ENCODE data around the gene SMYD3. TPM values are rescaled to one million over a fixed set of nuclear protein-coding genes. Genes with fewer than 3 reads are reported as not detected.

Gene SMYD3
- total and polyA plus RNA-seq, 2 donors (not counting 1 experiment from before 2014, with no cell fraction given), result 9.7 to 37.2 TPM

DNA sequence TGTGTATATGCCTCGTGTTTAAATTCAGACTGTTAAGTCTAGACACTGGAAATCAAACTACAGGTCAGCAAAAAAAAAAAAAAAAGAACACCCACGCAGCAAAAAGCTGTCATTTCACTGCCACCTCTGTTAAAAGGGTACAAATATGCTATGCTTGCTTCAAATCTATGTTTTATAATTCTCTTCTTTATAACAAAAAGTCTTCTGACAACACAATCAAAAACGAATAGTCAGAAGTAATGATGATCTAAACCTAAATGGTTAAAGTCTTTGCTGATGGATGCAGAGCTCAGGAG lies 438.9 kb downstream of the SMYD3 start:
- H3K4me2 ChIP-seq (replicated peaks; ENCODE audit: low read depth, low read length, poor library complexity, severe bottlenecking), result no peak overlapping the region
- no peak overlapping the region for H3K4me3 ChIP-seq (ENCODE audit: control extremely low read depth in 1 of 5, extremely low read depth in 1 of 5, insufficient read depth in 1 of 5, low read depth in 2 of 5, low read length in 4 of 5)
- no peak overlapping the region for H3K27ac ChIP-seq (ENCODE audit: low read length in 2 of 2)
- H3K4me1 Mint-ChIP-seq, result peaks cover 7% of the 10 kb centered on the region
- POLR2A ChIA-PET, result interaction anchor here (0.6 kb wide), 1 partner anchor 1902 kb away, joined by 3 read pairs; no protein-coding TSS in a partner anchor
- peaks cover 0 to 4% of the 10 kb centered on the region in 2 donors for H3K4me1 ChIP-seq (ENCODE audit: control insufficient read depth in 2 of 2, insufficient read depth in 2 of 2, low read length in 2 of 2)
- intact Hi-C loops (cut with micrococcal nuclease), result no loop called here
- H3K9me3 ChIP-seq (ENCODE audit: control extremely low read depth in 1 of 3, control insufficient read depth in 2 of 3, insufficient read depth in 1 of 3, low read length in 2 of 3), result no peaks in the 10 kb centered on the region
- H2AFZ ChIP-seq (ENCODE audit: insufficient read depth, low read depth, low read length, poor library complexity, severe bottlenecking), result no peak overlapping the region
- no peaks in the 10 kb centered on the region for H3K36me3 ChIP-seq (replicated peaks in 1 of 2; ENCODE audit: control extremely low read depth in 1 of 2, control insufficient read depth in 1 of 2, extremely low read depth in 1 of 2, insufficient read depth in 2 of 2, low read length in 1 of 2)
- WGBS (ENCODE audit: insufficient coverage), result no CpG with 5 or more reads among the region's 3 CpGs
- H3K27ac Mint-ChIP-seq, result no peak overlapping the region
- H3K27me3 ChIP-seq (replicated peaks in 1 of 4; ENCODE audit: control extremely low read depth in 1 of 4, control insufficient read depth in 3 of 4, insufficient read depth in 4 of 4, low read length in 3 of 4), result no peaks in the 10 kb centered on the region
- H3K9me3 Mint-ChIP-seq (ENCODE audit: insufficient read depth), result no peaks in the 10 kb centered on the region
- DNase-seq (no peak), ATAC-seq (ENCODE audit: low read depth) (no peak)
- H4K20me1 ChIP-seq (ENCODE audit: control insufficient read depth, insufficient read depth, low read length, poor library complexity, severe bottlenecking), result no peaks in the 10 kb centered on the region
- CTCF ChIA-PET, result interaction anchor here (1.4 kb wide), 1 partner anchor 8 kb away, joined by 3 read pairs; no protein-coding TSS in a partner anchor
- H3K4me3 Mint-ChIP-seq, result no peak overlapping the region
- TF ChIP-seq, protein P1, sequence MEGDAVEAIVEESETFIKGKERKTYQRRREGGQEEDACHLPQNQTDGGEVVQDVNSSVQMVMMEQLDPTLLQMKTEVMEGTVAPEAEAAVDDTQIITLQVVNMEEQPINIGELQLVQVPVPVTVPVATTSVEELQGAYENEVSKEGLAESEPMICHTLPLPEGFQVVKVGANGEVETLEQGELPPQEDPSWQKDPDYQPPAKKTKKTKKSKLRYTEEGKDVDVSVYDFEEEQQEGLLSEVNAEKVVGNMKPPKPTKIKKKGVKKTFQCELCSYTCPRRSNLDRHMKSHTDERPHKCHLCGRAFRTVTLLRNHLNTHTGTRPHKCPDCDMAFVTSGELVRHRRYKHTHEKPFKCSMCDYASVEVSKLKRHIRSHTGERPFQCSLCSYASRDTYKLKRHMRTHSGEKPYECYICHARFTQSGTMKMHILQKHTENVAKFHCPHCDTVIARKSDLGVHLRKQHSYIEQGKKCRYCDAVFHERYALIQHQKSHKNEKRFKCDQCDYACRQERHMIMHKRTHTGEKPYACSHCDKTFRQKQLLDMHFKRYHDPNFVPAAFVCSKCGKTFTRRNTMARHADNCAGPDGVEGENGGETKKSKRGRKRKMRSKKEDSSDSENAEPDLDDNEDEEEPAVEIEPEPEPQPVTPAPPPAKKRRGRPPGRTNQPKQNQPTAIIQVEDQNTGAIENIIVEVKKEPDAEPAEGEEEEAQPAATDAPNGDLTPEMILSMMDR (IDR thresholded peaks at IDR 0.05), result no peak
- no peak for TF ChIP-seq EZH2 (IDR thresholded peaks at IDR 0.05; ENCODE audit: borderline replicate concordance, insufficient read depth, low read depth, low read length, poor library complexity, severe bottlenecking)
- no peaks in the 10 kb centered on the region for H3K79me2 ChIP-seq (ENCODE audit: control insufficient read depth, insufficient read depth, low read length)
- H3K9ac ChIP-seq (ENCODE audit: low read length), result no peak overlapping the region
- no peaks in the 10 kb centered on the region for H3K27me3 Mint-ChIP-seq

DNA sequence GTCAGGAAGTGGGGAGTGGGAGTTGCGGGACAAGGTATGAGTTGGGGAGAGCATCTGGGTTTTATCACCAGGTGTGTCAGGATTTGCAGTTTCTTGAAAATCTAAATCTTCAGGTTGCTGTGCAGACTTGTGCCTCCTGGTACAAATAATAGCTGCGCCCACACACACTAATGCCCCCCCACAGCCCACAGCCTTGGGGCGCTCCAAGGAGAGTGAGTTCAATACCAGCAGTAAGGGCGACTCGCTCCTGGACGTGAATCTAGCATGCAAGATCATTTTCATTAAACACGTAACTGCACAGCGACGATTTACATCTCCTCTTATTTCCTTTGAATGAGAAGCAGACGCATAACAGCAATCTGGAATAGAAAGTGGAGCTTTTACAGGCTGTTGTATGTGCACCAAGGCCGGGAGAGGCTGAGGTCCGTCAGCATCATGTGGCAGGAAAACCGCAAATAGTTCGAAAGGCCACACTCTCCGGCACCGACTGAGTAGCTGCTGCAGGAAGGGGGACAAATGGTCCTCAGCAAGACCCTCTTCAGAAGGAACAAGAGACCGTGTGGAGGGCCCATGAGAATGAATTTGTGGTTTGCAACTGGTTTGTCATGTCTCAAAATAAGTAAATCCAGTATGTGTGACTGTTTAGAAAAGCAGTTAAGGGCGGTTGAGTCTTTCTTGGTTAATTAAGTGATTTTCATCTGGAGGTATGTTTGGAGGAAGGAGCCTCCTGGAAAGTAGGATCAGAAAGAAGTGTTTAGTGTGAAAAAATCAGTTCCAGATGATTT lies 439.5 kb downstream of the SMYD3 start:
- no peaks in the 10 kb centered on the region for H3K9me3 ChIP-seq (ENCODE audit: control extremely low read depth in 1 of 3, control insufficient read depth in 2 of 3, insufficient read depth in 1 of 3, low read length in 2 of 3)
- H3K4me1 Mint-ChIP-seq, result peaks cover 7% of the 10 kb centered on the region
- H3K9ac ChIP-seq (ENCODE audit: low read length), result peak overlapping the region; percentile 33
- H2AFZ ChIP-seq (ENCODE audit: insufficient read depth, low read depth, low read length, poor library complexity, severe bottlenecking), result no peak overlapping the region
- peak; percentile 31 for ATAC-seq (ENCODE audit: low read depth)
- peak overlapping the region in 2 of 5 experiments; percentile 11 to 41 for H3K4me3 ChIP-seq (ENCODE audit: control extremely low read depth in 1 of 5, extremely low read depth in 1 of 5, insufficient read depth in 1 of 5, low read depth in 2 of 5, low read length in 4 of 5)
- 30% methylated on average over 9 of the region's 18 CpGs for WGBS (ENCODE audit: insufficient coverage)
- H3K4me3 Mint-ChIP-seq, result peak overlapping the region; percentile 27
- H3K4me2 ChIP-seq (replicated peaks; ENCODE audit: low read depth, low read length, poor library complexity, severe bottlenecking), result peak overlapping the region; percentile 34
- H3K79me2 ChIP-seq (ENCODE audit: control insufficient read depth, insufficient read depth, low read length), result no peaks in the 10 kb centered on the region
- H3K27ac ChIP-seq (ENCODE audit: low read length in 2 of 2), result no peak overlapping the region
- H3K27me3 ChIP-seq (replicated peaks in 1 of 4; ENCODE audit: control extremely low read depth in 1 of 4, control insufficient read depth in 3 of 4, insufficient read depth in 4 of 4, low read length in 3 of 4), result no peaks in the 10 kb centered on the region
- no peaks in the 10 kb centered on the region for H4K20me1 ChIP-seq (ENCODE audit: control insufficient read depth, insufficient read depth, low read length, poor library complexity, severe bottlenecking)
- ChIA-PET POLR2A (no interaction called here), CTCF (interaction anchor here (1.4 kb wide), 1 partner anchor 8 kb away, joined by 3 read pairs; no protein-coding TSS in a partner anchor)
- H3K4me1 ChIP-seq (ENCODE audit: control insufficient read depth in 2 of 2, insufficient read depth in 2 of 2, low read length in 2 of 2), result peaks cover 0 to 4% of the 10 kb centered on the region in 2 donors
- DNase-seq, result no peak
- H3K27me3 Mint-ChIP-seq, result no peaks in the 10 kb centered on the region
- no peaks in the 10 kb centered on the region for H3K36me3 ChIP-seq (replicated peaks in 1 of 2; ENCODE audit: control extremely low read depth in 1 of 2, control insufficient read depth in 1 of 2, extremely low read depth in 1 of 2, insufficient read depth in 2 of 2, low read length in 1 of 2)
- intact Hi-C loops (cut with micrococcal nuclease), result no loop called here
- no peak overlapping the region for H3K27ac Mint-ChIP-seq
- no peaks in the 10 kb centered on the region for H3K9me3 Mint-ChIP-seq (ENCODE audit: insufficient read depth)
- no peak for TF ChIP-seq EZH2 (IDR thresholded peaks at IDR 0.05; ENCODE audit: borderline replicate concordance, insufficient read depth, low read depth, low read length, poor library complexity, severe bottlenecking)
- TF ChIP-seq, protein P1 (IDR thresholded peaks at IDR 0.05), result no peak
